T47D (cell line): Measurements from ENCODE around the gene ADAMTS2.

Experiments used
- DNase-seq, 2 experiments: peaks; one replicate each; pipeline versions ENCODE4 v3.0.0 to v3.0.0-alpha.2; 2011 to 2012; ENCODE audit warnings: low read depth in 1 of 2, low spot score in 1 of 2
- JUND ChIP-seq: IDR thresholded peaks from 2 replicates; pipeline ENCODE4 v1.6.1; 2012; ENCODE audit warnings: low read depth
- in situ Hi-C: cut with HindIII; loops from 2 replicates; pipeline ENCODE4 v1.10.0; 2016; ENCODE audit warnings: low sequenced_read_pairs, low pct_unique_long_range_greater_than_20kb

ADAMTS2 gene

DNA sequence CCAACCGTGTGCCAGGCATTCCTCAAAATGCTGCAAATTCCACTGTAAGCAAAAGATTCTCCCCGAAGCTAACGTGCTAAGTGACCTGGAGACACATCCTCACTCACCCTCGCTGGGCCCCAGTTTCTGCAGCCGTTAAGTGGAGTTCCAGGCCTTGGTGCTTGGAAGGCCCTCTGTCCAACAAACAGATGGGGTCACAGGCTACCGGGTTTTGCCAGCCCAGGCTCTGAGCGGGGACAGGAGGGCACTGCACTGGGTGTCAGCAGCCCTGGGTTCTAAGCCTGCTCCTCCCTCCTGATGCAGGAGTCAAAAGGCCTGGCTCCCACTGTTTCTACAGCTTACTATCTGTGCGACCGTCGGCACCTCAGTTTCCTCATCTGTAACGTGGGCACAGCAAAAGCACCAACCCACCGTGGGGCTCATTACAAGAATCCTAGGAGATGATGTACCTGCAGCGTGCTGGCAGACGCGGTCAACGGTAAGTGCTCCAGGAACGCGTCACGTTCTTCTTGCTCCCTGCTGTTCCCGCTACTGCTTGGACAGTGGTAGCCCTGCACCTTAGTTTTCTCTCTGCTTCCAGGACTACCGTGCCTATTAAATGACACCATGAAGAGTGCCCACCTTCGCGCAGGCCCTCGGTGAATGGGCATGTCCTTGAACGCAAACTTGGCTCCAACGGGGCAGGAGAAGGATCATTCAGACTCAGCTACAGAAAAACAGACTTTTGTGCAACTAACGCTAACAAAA lies 84.8 kb downstream of the ADAMTS2 start:
- TF ChIP-seq JUND, result no peak
- in situ Hi-C loops, result no loop called here
- no peak for DNase-seq

DNA sequence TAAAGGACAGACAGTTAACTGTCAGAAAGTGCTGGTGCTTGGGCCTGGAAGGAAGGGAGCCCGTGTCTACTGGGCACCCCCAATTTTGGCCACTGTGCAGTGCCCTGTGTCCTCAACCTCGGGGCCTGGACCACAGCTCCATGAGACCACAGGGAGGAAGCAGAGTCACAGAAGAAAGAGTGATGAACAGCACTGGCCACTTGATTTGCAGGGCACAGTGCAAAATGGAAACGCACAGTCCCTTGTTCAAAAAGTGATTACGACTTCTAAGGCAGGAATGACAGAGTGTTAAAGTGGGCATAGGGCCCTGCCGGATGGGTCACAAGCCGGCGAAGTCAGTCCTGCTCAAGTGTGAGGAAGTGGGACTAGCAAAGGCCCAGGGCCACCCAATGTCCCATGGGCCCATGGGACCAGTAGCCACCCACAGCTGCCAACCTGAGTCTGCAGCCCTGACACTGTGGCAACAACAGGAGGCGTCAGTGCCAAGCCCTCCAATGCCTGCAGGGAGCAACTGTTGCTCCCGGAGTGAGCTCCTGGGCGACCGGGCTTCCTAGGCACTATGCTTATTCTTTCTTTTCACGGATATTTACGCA lies 85.4 kb downstream of the ADAMTS2 start:
- in situ Hi-C loops, result no loop called here
- TF ChIP-seq JUND, result no peak
- DNase-seq, result no peak

DNA sequence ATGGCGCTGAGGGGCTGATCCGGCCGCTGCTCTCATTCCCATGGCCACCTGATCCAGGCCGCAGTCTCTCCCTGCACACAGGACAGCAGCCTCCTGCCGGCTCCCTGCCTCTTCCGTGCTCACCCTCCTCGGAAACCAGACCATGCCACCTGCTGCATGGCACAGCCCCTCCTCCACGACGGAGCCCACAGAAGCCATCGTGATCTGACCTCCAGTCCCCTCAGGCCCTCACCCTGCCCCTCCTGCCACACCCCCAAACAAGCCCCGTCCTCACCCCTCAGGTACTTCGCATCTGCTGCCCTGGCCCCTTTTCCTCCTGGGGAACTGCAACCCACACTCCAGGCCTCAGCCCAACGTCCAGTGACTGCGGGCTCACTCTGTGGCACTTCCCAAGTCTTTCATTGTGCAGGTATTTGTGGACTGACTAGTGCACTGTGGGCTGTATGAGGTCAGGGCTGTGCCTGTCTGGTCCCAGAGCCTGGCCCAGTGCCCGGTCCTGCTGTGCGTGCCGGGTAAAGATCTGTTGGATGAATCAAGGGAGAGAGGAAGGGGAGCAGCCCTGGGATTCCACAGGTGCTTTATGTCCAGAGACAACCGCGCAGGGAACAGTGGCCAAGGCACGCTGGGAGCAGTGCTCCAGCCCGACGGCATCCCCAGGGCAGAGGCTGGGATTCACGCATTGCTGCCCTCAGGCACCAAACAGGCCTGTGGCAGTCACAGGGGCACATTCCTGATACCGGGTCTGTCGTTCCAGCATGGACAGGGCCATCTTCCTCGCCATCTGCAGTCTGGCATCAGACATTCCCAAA lies 86.1 kb downstream of the ADAMTS2 start:
- no peak for TF ChIP-seq JUND
- DNase-seq, result no peak

DNA sequence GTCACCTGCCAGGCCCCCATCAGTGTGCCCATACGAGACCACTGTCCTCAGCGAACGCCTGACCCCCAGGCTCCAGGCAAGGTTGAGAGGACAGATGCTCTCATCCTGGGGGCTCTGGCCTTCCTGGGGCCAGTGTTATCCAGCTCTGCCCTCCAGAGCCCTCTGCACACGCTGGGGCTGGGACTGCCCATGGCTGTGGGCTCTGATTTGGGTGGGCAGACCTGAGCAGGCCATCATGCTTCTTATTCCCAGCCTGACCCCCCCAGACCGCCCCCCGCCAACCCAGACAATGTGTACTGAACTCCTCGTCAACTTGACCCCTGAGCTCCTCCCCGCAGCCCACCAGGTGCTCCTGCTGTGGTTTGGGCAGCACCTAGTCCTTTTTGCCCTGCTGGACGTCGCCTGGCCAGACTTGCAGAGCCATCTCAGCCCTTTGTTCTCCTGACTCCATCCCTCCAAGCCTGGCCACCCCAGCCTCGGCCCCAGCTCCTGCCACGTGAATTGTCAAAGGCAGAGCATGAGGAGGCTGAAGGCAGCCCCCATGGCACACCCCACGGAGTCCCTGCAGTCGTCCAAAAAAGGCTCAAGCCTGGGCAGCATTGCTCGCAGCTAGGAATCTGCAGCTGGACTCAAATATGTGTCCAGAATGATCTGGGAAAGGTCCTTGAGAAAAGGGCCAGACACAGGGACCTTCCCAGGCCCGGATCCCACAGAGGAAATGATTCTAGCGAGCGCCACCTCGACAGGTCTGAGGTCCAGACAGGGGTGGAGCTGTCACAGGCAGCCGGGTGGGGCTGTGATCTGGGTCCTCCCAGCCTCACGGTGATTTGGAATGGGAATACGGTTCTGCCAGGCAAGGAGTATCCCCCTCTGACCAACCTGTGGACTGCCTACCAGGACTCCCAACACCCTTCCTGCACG lies 87.0 kb downstream of the ADAMTS2 start:
- in situ Hi-C loops, result no loop called here
- no peak for DNase-seq
- TF ChIP-seq JUND, result no peak

More for the DNA sequence above, 86.1 kb downstream of the ADAMTS2 start:
- in situ Hi-C loops, result no loop called here

DNA sequence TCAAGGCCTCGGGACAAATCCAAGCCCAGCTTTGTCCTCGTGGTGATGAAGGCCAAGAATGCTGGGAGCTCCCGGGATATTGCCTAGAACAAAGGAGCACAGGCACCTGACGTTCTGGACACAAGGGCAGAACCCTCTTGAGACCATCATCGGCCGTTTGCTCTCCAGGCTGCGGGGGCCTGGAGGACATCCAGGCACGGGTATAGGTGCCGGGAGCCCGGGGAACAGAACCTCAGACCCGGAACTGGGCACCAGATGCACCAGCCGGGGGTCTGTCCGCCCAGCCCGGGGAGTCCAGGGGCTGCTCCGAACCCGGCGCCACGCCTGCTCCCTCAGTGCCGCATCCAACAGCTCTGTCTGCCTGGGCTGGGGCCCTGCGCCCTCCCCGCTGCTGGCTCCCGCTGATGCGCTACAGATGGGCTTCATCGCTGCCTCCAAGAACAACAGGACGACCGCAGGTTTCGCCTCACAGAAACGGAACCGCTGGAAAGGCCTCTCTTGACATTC lies 88.0 kb downstream of the ADAMTS2 start:
- TF ChIP-seq JUND, result no peak
- in situ Hi-C loops, result no loop called here
- no peak for DNase-seq

DNA sequence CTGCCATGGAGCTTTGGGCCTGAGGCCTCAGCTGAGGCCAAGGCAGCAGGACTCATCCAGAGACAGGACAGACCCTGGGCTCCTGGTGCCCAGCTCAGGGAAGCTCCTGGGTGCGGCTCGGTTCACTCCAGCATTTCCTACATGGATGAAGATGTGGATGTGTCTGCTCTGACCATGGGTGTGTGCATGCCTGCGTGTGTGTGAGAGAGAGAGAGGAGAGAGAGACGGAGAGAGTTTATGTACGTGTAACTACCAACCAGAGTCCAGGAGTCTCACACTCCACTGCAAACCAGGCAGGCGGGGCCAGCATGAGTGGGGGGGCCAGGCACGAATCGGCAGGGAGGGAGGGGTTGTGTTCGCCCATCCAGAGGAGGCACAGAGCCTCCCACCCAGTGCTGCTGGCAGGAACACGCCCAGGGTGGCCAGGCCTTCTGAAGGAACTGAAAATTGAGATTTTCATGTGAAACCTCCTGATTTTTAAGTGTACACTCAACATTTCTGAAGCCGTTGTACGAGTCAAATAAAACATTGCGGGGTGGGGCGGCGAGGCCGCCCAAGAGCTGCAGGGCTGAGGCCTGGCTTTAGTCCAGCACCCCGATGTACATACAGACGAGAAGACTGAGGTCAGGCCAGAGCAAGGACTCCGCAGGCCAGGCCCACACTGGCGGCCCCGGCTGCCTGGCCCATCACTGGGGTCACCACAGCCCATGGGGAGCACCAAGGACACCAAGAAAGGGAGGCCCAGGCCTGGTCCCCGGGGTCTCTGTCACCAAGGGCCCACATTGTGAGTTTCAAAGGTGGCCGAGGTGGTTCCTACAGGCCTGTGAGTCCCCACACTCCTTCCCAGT lies 88.7 kb downstream of the ADAMTS2 start:
- no peak for TF ChIP-seq JUND
- in situ Hi-C loops, result no loop called here
- no peak for DNase-seq

GRCh38 chr5:179255527-179256327 lies 89.5 kb downstream of the ADAMTS2 start:
- DNase-seq, result no peak
- in situ Hi-C loops, result no loop called here
- no peak for TF ChIP-seq JUND

DNA sequence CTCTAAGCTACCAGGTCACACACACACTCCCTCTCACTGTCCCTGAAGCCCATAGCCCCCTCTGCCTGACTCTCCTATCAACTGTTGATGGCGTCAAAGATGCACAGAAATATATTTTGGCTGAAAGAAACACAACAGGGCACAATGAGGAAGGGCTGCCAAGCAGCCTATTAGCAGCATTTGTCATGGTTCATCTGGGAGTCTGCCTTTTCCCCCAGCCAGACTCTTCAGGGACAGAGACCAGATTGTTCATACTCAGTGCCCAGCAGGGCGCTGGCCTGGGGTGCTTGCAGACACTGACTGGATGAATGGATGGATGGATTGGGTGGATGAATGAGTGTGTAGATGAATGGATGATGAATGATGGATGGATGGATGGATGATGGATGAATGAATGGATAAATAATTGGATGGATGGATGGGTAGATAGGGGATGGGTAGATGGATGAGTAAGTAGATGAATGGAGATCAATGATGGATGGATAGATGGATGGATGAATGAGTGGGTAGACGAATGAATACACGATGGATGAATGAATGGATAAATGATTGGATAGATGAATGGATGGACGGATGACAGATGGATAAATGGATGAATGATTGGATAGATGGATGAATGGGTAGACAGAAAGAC lies 90.5 kb downstream of the ADAMTS2 start:
- no peak for DNase-seq
- in situ Hi-C loops, result no loop called here
- no peak for TF ChIP-seq JUND

DNA sequence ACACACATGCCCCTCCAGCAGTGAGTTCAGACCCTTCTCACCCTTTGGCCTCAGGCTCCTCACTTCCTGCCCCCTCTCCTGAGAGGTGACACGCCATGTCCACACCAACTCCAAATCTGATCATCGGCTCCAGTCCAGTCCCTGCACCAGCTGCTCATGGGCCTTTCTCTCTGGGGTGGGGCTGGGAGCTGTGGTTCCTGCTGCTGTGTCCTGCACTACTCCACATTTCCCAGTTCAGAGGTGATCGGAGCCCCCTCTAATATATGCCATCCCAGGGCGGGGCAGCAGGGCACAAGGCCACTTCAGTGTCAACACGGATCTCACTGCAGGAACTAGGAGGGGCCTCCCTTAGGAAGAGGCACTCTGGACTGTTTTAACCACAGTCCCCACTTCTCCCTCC lies 91.5 kb downstream of the ADAMTS2 start:
- in situ Hi-C loops, result no loop called here
- TF ChIP-seq JUND, result no peak
- no peak for DNase-seq

GRCh38 chr5:179251276-179251969 lies 93.8 kb downstream of the ADAMTS2 start:
- DNase-seq, result no peak
- in situ Hi-C loops, result no loop called here
- no peak for TF ChIP-seq JUND
